ENCODE data around the gene LGALS3BP.

LGALS3BP gene

DNA sequence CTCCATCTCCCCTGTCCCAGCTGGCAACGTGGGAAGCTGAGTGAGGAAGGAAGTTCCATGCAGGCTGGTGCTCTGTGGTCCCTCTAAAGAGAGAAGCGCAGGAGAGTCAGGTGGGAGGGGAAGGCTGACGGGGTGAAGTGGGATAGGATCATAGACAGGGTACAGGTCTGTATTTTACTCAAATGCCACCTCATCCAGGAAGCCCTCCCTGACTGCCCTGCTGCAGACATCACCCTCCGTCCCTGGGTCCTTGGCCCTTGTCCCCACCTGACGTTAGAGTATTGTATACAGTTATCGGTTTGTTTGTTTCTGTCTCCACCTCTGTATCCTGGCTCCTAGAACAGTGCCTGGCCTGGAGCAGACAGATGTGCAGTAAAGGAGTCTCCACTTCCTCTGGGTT, 18.2 kb upstream of the LGALS3BP start:
- Histone ChIP-seq H3K27ac (ENCODE audit: low read depth, low read length) (no peak overlapping the region), H4K8ac (ENCODE audit: low read depth, low read length) (no peak overlapping the region), H3K79me2 (ENCODE audit: control insufficient read depth, insufficient read depth, low read length, poor library complexity) (no peaks in the 10 kb centered on the region), H3K4me3 (ENCODE audit: low read depth, low read length) (no peak overlapping the region), H3K27me3 (ENCODE audit: insufficient read depth, low read length) (no peaks in the 10 kb centered on the region), H4K12ac (ENCODE audit: low read depth, low read length) (no peak overlapping the region), H2BK5ac (ENCODE audit: low read depth, low read length, poor library complexity) (no peak overlapping the region), H2BK120ac (ENCODE audit: insufficient read depth, low read length, poor library complexity) (no peak overlapping the region), H3K9ac (ENCODE audit: low read length) (no peak overlapping the region), H3K18ac (ENCODE audit: low read length) (no peak overlapping the region), H4K91ac (ENCODE audit: low read depth, low read length) (no peak overlapping the region), H2AK5ac (ENCODE audit: low read length) (no peak overlapping the region), H3K14ac (ENCODE audit: low read length) (no peak overlapping the region), H3K36me3 (ENCODE audit: control insufficient read depth in 1 of 2, insufficient read depth in 2 of 2, low read length in 2 of 2) (peaks cover 68 to 82% of the 10 kb centered on the region in 2 experiments), H3K4ac (ENCODE audit: low read depth, low read length) (no peak overlapping the region), H3K4me1 (ENCODE audit: control insufficient read depth in 1 of 2, insufficient read depth in 2 of 2, low read length in 2 of 2) (no peaks in the 10 kb centered on the region), H3K23ac (ENCODE audit: low read length) (no peak overlapping the region), H3K79me1 (ENCODE audit: low read length) (no peaks in the 10 kb centered on the region), H2AFZ (ENCODE audit: insufficient read depth, low read length, poor library complexity) (no peak overlapping the region), H2BK12ac (ENCODE audit: low read length) (no peak overlapping the region), H3K9me3 (ENCODE audit: insufficient read depth, low read depth, low read length) (peaks cover 5% of the 10 kb centered on the region), H3K4me2 (ENCODE audit: low read length) (no peak overlapping the region)
- WGBS (ENCODE audit: extremely low coverage, insufficient coverage, insufficient read length): no CpG with 5 or more reads among the region's 6 CpGs
- no peak for DNase-seq

DNA sequence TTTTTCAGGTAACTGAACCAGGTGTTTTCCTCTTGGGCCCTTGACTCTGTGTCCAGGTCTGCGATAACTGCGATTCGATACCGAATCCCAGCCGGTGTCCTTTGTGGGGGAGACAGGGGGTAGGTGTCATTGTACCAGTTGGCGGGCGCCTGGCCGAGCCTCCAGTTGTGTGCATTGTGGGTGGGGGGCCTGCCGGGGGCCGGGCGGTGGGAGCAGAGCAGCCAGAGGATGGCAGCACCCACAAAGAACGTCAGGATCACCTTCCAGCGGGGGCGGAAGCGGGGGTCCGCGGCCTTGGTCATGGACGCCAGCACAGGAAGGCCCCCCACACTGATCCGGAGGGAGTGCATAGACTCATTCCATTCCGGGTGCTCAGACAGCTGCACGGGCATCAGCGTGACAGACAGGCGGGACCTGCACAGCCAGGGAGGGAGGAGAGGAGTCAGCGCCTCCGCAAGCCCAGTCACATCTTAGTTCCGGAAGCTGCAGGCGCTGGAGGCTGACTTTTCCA, 17.6 kb upstream of the LGALS3BP start:
- no peak overlapping the region for H4K91ac ChIP-seq (ENCODE audit: low read depth, low read length)
- no peaks in the 10 kb centered on the region for H3K27me3 ChIP-seq (ENCODE audit: insufficient read depth, low read length)
- no peak overlapping the region for H2AK5ac ChIP-seq (ENCODE audit: low read length)
- peaks cover 7% of the 10 kb centered on the region for H3K9me3 ChIP-seq (ENCODE audit: insufficient read depth, low read depth, low read length)
- no peak overlapping the region for H3K18ac ChIP-seq (ENCODE audit: low read length)
- H3K14ac ChIP-seq (ENCODE audit: low read length): no peak overlapping the region
- no peak overlapping the region for H3K4me2 ChIP-seq (ENCODE audit: low read length)
- no peak overlapping the region for H4K12ac ChIP-seq (ENCODE audit: low read depth, low read length)
- no peak overlapping the region for H2BK5ac ChIP-seq (ENCODE audit: low read depth, low read length, poor library complexity)
- H3K36me3 ChIP-seq (ENCODE audit: control insufficient read depth in 1 of 2, insufficient read depth in 2 of 2, low read length in 2 of 2): peaks cover 69 to 83% of the 10 kb centered on the region in 2 experiments
- H2BK12ac ChIP-seq (ENCODE audit: low read length): no peak overlapping the region
- no peak overlapping the region for H3K9ac ChIP-seq (ENCODE audit: low read length)
- no peak overlapping the region for H2AFZ ChIP-seq (ENCODE audit: insufficient read depth, low read length, poor library complexity)
- H3K4me3 ChIP-seq (ENCODE audit: low read depth, low read length): no peak overlapping the region
- H2BK120ac ChIP-seq (ENCODE audit: insufficient read depth, low read length, poor library complexity): no peak overlapping the region
- no peak for DNase-seq
- H4K8ac ChIP-seq (ENCODE audit: low read depth, low read length): no peak overlapping the region
- H3K79me2 ChIP-seq (ENCODE audit: control insufficient read depth, insufficient read depth, low read length, poor library complexity): no peaks in the 10 kb centered on the region
- H3K4ac ChIP-seq (ENCODE audit: low read depth, low read length): no peak overlapping the region
- WGBS (ENCODE audit: extremely low coverage, insufficient coverage, insufficient read length): no CpG with 5 or more reads among the region's 27 CpGs
- no peaks in the 10 kb centered on the region for H3K79me1 ChIP-seq (ENCODE audit: low read length)
- H3K27ac ChIP-seq (ENCODE audit: low read depth, low read length): no peak overlapping the region
- H3K23ac ChIP-seq (ENCODE audit: low read length): no peak overlapping the region
- H3K4me1 ChIP-seq (ENCODE audit: control insufficient read depth in 1 of 2, insufficient read depth in 2 of 2, low read length in 2 of 2): no peaks in the 10 kb centered on the region

DNA sequence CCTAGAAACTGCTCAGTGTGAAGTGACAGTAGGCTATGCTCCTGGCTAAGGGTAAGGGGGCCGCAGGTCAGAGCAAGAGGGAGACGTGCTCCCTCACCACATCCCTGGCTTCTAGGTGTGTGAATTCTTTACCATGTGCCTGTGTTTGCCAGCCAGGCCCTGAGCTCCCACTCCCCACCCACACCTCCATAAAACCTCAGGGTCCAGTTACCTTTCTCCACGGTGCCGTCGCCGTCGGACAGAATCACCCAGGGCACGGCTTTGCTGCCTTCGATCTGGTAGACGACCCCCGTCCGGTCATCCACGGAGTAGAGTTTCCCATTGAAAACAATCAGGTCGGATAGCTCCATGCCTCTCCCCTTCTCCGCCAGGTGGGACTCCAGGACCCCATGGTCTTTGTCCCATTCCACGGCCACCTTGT, 17.1 kb upstream of the LGALS3BP start:
- H3K79me2 ChIP-seq (ENCODE audit: control insufficient read depth, insufficient read depth, low read length, poor library complexity): no peaks in the 10 kb centered on the region
- no peaks in the 10 kb centered on the region for H3K4me1 ChIP-seq (ENCODE audit: control insufficient read depth in 1 of 2, insufficient read depth in 2 of 2, low read length in 2 of 2)
- peaks cover 72 to 86% of the 10 kb centered on the region in 2 experiments for H3K36me3 ChIP-seq (ENCODE audit: control insufficient read depth in 1 of 2, insufficient read depth in 2 of 2, low read length in 2 of 2)
- H3K14ac ChIP-seq (ENCODE audit: low read length): no peak overlapping the region
- H3K23ac ChIP-seq (ENCODE audit: low read length): no peak overlapping the region
- no peak overlapping the region for H3K9ac ChIP-seq (ENCODE audit: low read length)
- no peak overlapping the region for H2BK5ac ChIP-seq (ENCODE audit: low read depth, low read length, poor library complexity)
- no peak overlapping the region for H4K12ac ChIP-seq (ENCODE audit: low read depth, low read length)
- no peak for DNase-seq
- no peaks in the 10 kb centered on the region for H3K79me1 ChIP-seq (ENCODE audit: low read length)
- no peak overlapping the region for H2BK12ac ChIP-seq (ENCODE audit: low read length)
- no peak overlapping the region for H3K18ac ChIP-seq (ENCODE audit: low read length)
- H3K27me3 ChIP-seq (ENCODE audit: insufficient read depth, low read length): no peaks in the 10 kb centered on the region
- H3K9me3 ChIP-seq (ENCODE audit: insufficient read depth, low read depth, low read length): peaks cover 7% of the 10 kb centered on the region
- no peak overlapping the region for H2AK5ac ChIP-seq (ENCODE audit: low read length)
- H4K8ac ChIP-seq (ENCODE audit: low read depth, low read length): no peak overlapping the region
- no peak overlapping the region for H3K4me2 ChIP-seq (ENCODE audit: low read length)
- no peak overlapping the region for H3K4me3 ChIP-seq (ENCODE audit: low read depth, low read length)
- no peak overlapping the region for H2BK120ac ChIP-seq (ENCODE audit: insufficient read depth, low read length, poor library complexity)
- WGBS (ENCODE audit: extremely low coverage, insufficient coverage, insufficient read length): no CpG with 5 or more reads among the region's 16 CpGs
- H2AFZ ChIP-seq (ENCODE audit: insufficient read depth, low read length, poor library complexity): no peak overlapping the region
- H3K27ac ChIP-seq (ENCODE audit: low read depth, low read length): no peak overlapping the region
- H4K91ac ChIP-seq (ENCODE audit: low read depth, low read length): no peak overlapping the region
- no peak overlapping the region for H3K4ac ChIP-seq (ENCODE audit: low read depth, low read length)

DNA sequence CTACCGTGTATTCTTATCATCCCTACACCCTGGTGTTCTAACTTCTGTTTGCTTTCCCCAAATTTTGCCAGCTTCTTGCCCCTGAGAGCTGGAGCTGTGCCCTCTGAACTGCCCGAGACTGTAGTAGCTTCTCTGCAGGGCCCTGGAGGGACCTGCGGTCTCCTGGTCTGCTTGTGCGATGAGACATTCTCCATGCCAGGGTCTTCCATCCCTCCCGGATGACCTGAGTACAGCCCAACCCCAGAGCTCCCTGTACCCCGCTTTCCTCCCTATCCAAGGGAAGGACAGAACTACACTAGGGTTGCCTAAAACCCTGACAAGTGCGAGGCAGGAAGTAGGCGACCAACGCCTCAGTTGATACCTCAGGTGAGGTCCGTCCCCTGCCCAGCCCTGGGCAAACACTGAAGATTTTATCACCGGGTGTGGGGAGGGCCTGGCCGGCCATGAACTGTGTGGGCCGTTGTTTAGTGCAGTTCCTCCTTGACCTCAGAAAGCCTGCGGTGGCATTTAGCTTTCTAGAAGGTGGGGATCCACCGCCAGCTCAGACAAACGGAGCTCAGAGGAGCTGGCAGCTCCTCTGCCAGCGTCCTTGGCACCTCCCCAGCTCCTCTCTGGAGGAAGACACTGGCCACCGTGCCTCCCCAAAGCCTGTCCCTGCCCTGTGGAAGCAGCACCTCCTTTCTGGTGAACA, 16.2 kb upstream of the LGALS3BP start:
- H3K4me3 ChIP-seq (ENCODE audit: low read depth, low read length): no peak overlapping the region
- H2AFZ ChIP-seq (ENCODE audit: insufficient read depth, low read length, poor library complexity): no peak overlapping the region
- no peak overlapping the region for H2BK12ac ChIP-seq (ENCODE audit: low read length)
- H3K4ac ChIP-seq (ENCODE audit: low read depth, low read length): no peak overlapping the region
- H4K91ac ChIP-seq (ENCODE audit: low read depth, low read length): no peak overlapping the region
- H4K12ac ChIP-seq (ENCODE audit: low read depth, low read length): no peak overlapping the region
- no peaks in the 10 kb centered on the region for H3K27me3 ChIP-seq (ENCODE audit: insufficient read depth, low read length)
- H3K27ac ChIP-seq (ENCODE audit: low read depth, low read length): no peak overlapping the region
- H3K18ac ChIP-seq (ENCODE audit: low read length): no peak overlapping the region
- no peak overlapping the region for H3K23ac ChIP-seq (ENCODE audit: low read length)
- no peak overlapping the region for H4K8ac ChIP-seq (ENCODE audit: low read depth, low read length)
- no peak overlapping the region for H3K4me2 ChIP-seq (ENCODE audit: low read length)
- H3K79me1 ChIP-seq (ENCODE audit: low read length): no peaks in the 10 kb centered on the region
- H3K9me3 ChIP-seq (ENCODE audit: insufficient read depth, low read depth, low read length): peaks cover 7% of the 10 kb centered on the region
- no peak overlapping the region for H2BK5ac ChIP-seq (ENCODE audit: low read depth, low read length, poor library complexity)
- no peaks in the 10 kb centered on the region for H3K4me1 ChIP-seq (ENCODE audit: control insufficient read depth in 1 of 2, insufficient read depth in 2 of 2, low read length in 2 of 2)
- H2BK120ac ChIP-seq (ENCODE audit: insufficient read depth, low read length, poor library complexity): no peak overlapping the region
- no peak overlapping the region for H3K9ac ChIP-seq (ENCODE audit: low read length)
- peaks cover 80 to 90% of the 10 kb centered on the region in 2 experiments for H3K36me3 ChIP-seq (ENCODE audit: control insufficient read depth in 1 of 2, insufficient read depth in 2 of 2, low read length in 2 of 2)
- H2AK5ac ChIP-seq (ENCODE audit: low read length): no peak overlapping the region
- H3K14ac ChIP-seq (ENCODE audit: low read length): no peak overlapping the region
- no peaks in the 10 kb centered on the region for H3K79me2 ChIP-seq (ENCODE audit: control insufficient read depth, insufficient read depth, low read length, poor library complexity)
- WGBS (ENCODE audit: extremely low coverage, insufficient coverage, insufficient read length): no CpG with 5 or more reads among the region's 18 CpGs
- no peak for DNase-seq

Data from trophoblast cell (in vitro differentiated cells and primary cell).